IMR-90 (cell line): ENCODE data around the gene NRG4. TPM values are rescaled to one million over a fixed set of nuclear protein-coding genes. Genes with fewer than 3 reads are reported as not detected.
A peak's percentile ranks its signal among the peaks of the same experiment; 100 is the strongest.

Experiments used
- ATAC-seq: fragments of 200-7000 bp; cut with Tn5 transposase; 2 replicates; pipeline ENCODE4 v1.9.1; 2020; ENCODE audit warnings: low read depth, mild to moderate bottlenecking, moderate library complexity
- BruUV-seq: library from RNA; stranded (reverse); fragments of 400-500 nt; replicated peaks from 2 replicates; lab custom pipeline; 2021; lab: Mats Ljungman, UMichigan
- CTCF ChIA-PET: fragments of 300-600 bp; formaldehyde crosslinking; extraction: SDS; loops from one replicate; lab custom pipeline; 2021; ENCODE audit warnings: antibody characterized with exemption; lab: Yijun Ruan, JAX
- POLR2A ChIA-PET: fragments of 300-600 bp; sonication (Branson Sonifier 250); formaldehyde crosslinking; loops from one replicate; lab custom pipeline; 2022; ENCODE audit warnings: antibody characterized with exemption; ENCODE audit not compliant: unreplicated experiment; lab: Charles Lee
- DNase-seq: peaks from one replicate; pipeline ENCODE4 v3.0.0; 2013
- H2AFZ ChIP-seq: replicated peaks from 2 replicates; pipeline ENCODE3; 2013; ENCODE audit warnings: low read length, mild to moderate bottlenecking; ENCODE audit not compliant: poor library complexity
- H2AK5ac ChIP-seq: 2 replicates; pipeline ENCODE4 v1.6.1; 2013; ENCODE audit warnings: low read depth, low read length, inconsistent platforms
- H2AK9ac ChIP-seq: replicated peaks from 2 replicates; pipeline ENCODE3; 2013; ENCODE audit warnings: mild to moderate bottlenecking, low read depth, low read length, moderate library complexity; ENCODE audit not compliant: poor library complexity
- H2BK120ac ChIP-seq: 2 replicates; pipeline ENCODE4 v1.6.1; 2013; ENCODE audit warnings: low read depth, low read length, inconsistent platforms
- H2BK15ac ChIP-seq: 3 replicates; pipeline ENCODE4 v1.6.1; 2013; ENCODE audit warnings: low read depth, low read length, inconsistent platforms
- H2BK20ac ChIP-seq: 2 replicates; pipeline ENCODE4 v1.6.1; 2013; ENCODE audit warnings: low read depth, mild to moderate bottlenecking, inconsistent platforms, low read length, moderate library complexity
- H2BK5ac ChIP-seq: 2 replicates; pipeline ENCODE4 v1.6.1; 2013; ENCODE audit warnings: mild to moderate bottlenecking, low read depth, low read length, inconsistent platforms; ENCODE audit not compliant: poor library complexity, severe bottlenecking
- H3K14ac ChIP-seq: replicated peaks from 2 replicates; pipeline ENCODE4 v1.6.1; 2013; ENCODE audit warnings: low read depth, low read length, inconsistent platforms
- H3K18ac ChIP-seq: 2 replicates; pipeline ENCODE4 v1.6.1; 2013; ENCODE audit warnings: low read depth, low read length, control low read depth
- H3K23ac ChIP-seq: 2 replicates; pipeline ENCODE4 v1.6.1; 2013; ENCODE audit warnings: low read depth, low read length, inconsistent platforms
- H3K27ac ChIP-seq: 2 replicates; pipeline ENCODE4 v1.5.1; 2013; ENCODE audit warnings: mild to moderate bottlenecking, control low read depth, low read length; ENCODE audit not compliant: insufficient read depth
- H3K27me3 ChIP-seq: 2 replicates; pipeline ENCODE4 v1.6.1; 2013; ENCODE audit warnings: low read length; ENCODE audit not compliant: control insufficient read depth, insufficient read depth
- H3K36me3 ChIP-seq: 2 replicates; pipeline ENCODE4 v1.6.1; 2013; ENCODE audit warnings: low read length, mixed read lengths; ENCODE audit not compliant: control insufficient read depth, insufficient read depth
- H3K4ac ChIP-seq: 2 replicates; pipeline ENCODE4 v1.6.1; 2013; ENCODE audit warnings: low read depth, low read length, inconsistent platforms
- H3K4me1 ChIP-seq: 2 replicates; pipeline ENCODE4 v1.6.1; 2013; ENCODE audit warnings: low read length, mixed read lengths; ENCODE audit not compliant: control insufficient read depth, insufficient read depth
- H3K4me2 ChIP-seq: 2 replicates; pipeline ENCODE4 v1.6.1; 2013; ENCODE audit warnings: low read depth, mild to moderate bottlenecking, control low read depth, low read length, moderate library complexity
- H3K4me3 ChIP-seq: 2 replicates; pipeline ENCODE4 v1.5.1; 2013; ENCODE audit warnings: low read depth, mild to moderate bottlenecking, control low read depth, low read length, moderate library complexity; ENCODE audit not compliant: insufficient read depth
- H3K56ac ChIP-seq: 2 replicates; pipeline ENCODE4 v1.6.1; 2013; ENCODE audit warnings: low read length, inconsistent platforms; ENCODE audit not compliant: insufficient read depth; ENCODE audit errors: extremely low read depth
- H3K79me1 ChIP-seq, 2 experiments: 2 replicates each; pipeline ENCODE4 v1.6.1; 2013; ENCODE audit warnings: low read length in 2 of 2, inconsistent platforms in 1 of 2, low read depth in 1 of 2
- H3K9ac ChIP-seq: 2 replicates; pipeline ENCODE4 v1.6.1; 2013; ENCODE audit warnings: low read depth, low read length, control low read depth
- H3K9me1 ChIP-seq: 2 replicates; pipeline ENCODE4 v1.6.1; 2013; ENCODE audit warnings: low read length, inconsistent platforms; ENCODE audit not compliant: insufficient read depth
- H3K9me3 ChIP-seq: 2 replicates; pipeline ENCODE4 v1.6.1; 2013; ENCODE audit warnings: low read length; ENCODE audit not compliant: control insufficient read depth, insufficient read depth
- H4K20me1 ChIP-seq: 2 replicates; pipeline ENCODE4 v1.6.1; 2013; ENCODE audit warnings: low read length, inconsistent platforms; ENCODE audit not compliant: insufficient read depth
- H4K5ac ChIP-seq: 2 replicates; pipeline ENCODE4 v1.6.1; 2013; ENCODE audit warnings: mild to moderate bottlenecking, low read depth, low read length, control low read depth
- H4K8ac ChIP-seq, 2 experiments: 2 replicates each; pipeline ENCODE4 v1.6.1; 2013; ENCODE audit warnings: low read depth in 2 of 2, low read length in 2 of 2, control low read depth in 1 of 2, inconsistent platforms in 1 of 2
- H4K91ac ChIP-seq: 2 replicates; pipeline ENCODE4 v1.6.1; 2013; ENCODE audit warnings: low read depth, low read length, inconsistent platforms; ENCODE audit not compliant: insufficient read depth
- BHLHE40 ChIP-seq: fragments of 150-350 bp; IDR thresholded peaks from 2 replicates; pipeline ENCODE4 v1.6.1; 2016; ENCODE audit warnings: mild to moderate bottlenecking, low read depth, low read length
- CEBPB ChIP-seq: IDR thresholded peaks from 2 replicates; pipeline ENCODE4 v1.6.1; 2012; ENCODE audit warnings: low read depth, low read length, improper control_type of control experiment
- FOS ChIP-seq: fragments of 150-350 bp; IDR thresholded peaks from 2 replicates; pipeline ENCODE4 v1.6.1; 2016; ENCODE audit warnings: low read depth, low read length
- MAFK ChIP-seq: IDR thresholded peaks from 2 replicates; pipeline ENCODE4 v1.6.1; 2012; ENCODE audit warnings: low read depth, low read length, improper control_type of control experiment
- MAZ ChIP-seq: IDR thresholded peaks from 2 replicates; pipeline ENCODE4 v1.6.1; 2012; ENCODE audit warnings: low read depth, mild to moderate bottlenecking, low read length, improper control_type of control experiment, moderate library complexity, borderline replicate concordance
- MXI1 ChIP-seq: IDR thresholded peaks from 2 replicates; pipeline ENCODE4 v1.6.1; 2012; ENCODE audit warnings: low read depth, mild to moderate bottlenecking, low read length, moderate library complexity, borderline replicate concordance
- NFE2L2 ChIP-seq: fragments of 150-350 bp; IDR thresholded peaks from 2 replicates; pipeline ENCODE4 v1.6.1; 2016; ENCODE audit warnings: low read depth, mild to moderate bottlenecking, low read length
- POLR2A ChIP-seq: IDR thresholded peaks from 2 replicates; pipeline ENCODE4 v1.6.1; 2012; ENCODE audit warnings: mild to moderate bottlenecking, low read depth, low read length
- RAD21 ChIP-seq: IDR thresholded peaks from 2 replicates; pipeline ENCODE4 v1.6.1; 2012; ENCODE audit warnings: low read length, improper control_type of control experiment
- RCOR1 ChIP-seq: IDR thresholded peaks from 2 replicates; pipeline ENCODE4 v1.6.1; 2012; ENCODE audit warnings: mild to moderate bottlenecking, low read length, improper control_type of control experiment; ENCODE audit not compliant: insufficient replicate concordance
- RFX5 ChIP-seq: IDR thresholded peaks from 2 replicates; pipeline ENCODE4 v1.8.0; 2012; ENCODE audit warnings: low read depth, mild to moderate bottlenecking, low read length, moderate library complexity
- SMC3 ChIP-seq: fragments of 150-350 bp; IDR thresholded peaks from 2 replicates; pipeline ENCODE4 v1.6.1; 2016; ENCODE audit warnings: low read depth, mild to moderate bottlenecking, antibody characterized with exemption, low read length, moderate library complexity
- WGBS, 2 experiments: methylation state at CpG; one replicate each; pipeline versions ENCODE4 v1.1.5 to v1.1.7; 2013; ENCODE audit warnings: missing lambda C conversion rate in 2 of 2; ENCODE audit not compliant: insufficient read length in 1 of 2; ENCODE audit errors: extremely low coverage in 2 of 2; 5-methylcytosine and 5-hydroxymethylcytosine counted together
- dilution Hi-C: fragments of 300-500 bp; cut with HindIII; formaldehyde crosslinking; loops from one replicate; pipeline ENCODE4 v1.14.3; 2018; ENCODE audit warnings: low sequenced_read_pairs; ENCODE audit not compliant: unreplicated experiment
- in situ Hi-C: fragments of 300-500 bp; cut with MboI; formaldehyde crosslinking; loops from 3 replicates; pipeline ENCODE4 v1.14.3; 2019; ENCODE audit warnings: low sequenced_read_pairs, inconsistent platforms, mixed read lengths
- intact Hi-C: fragments of 100-400 bp; cut with micrococcal nuclease; formaldehyde crosslinking; loops from 2 replicates; pipeline ENCODE4 v1.10.0; 2022
- polyA plus RNA-seq, 3 experiments: library from polyadenylated mRNA; depleted of rRNA; stranded (reverse); fragments of >200 nt; gene quantifications; 2 replicates each; pipeline ENCODE4 v1.2.3, GENCODE V29; 2012; ENCODE audit warnings: low replicate concordance in 1 of 3
- total RNA-seq: library from RNA; depleted of rRNA; stranded (reverse); fragments of >200 nt; gene quantifications from 2 replicates; pipeline ENCODE4 v1.2.3, GENCODE V29; 2012
- TF ChIP-seq, protein P1 (sequence below): fragments of 150-350 bp; IDR thresholded peaks from 2 replicates; pipeline ENCODE4 v1.6.1; 2016; ENCODE audit warnings: low read depth, mild to moderate bottlenecking, low read length, moderate library complexity, borderline replicate concordance
- TF ChIP-seq, protein P2 (sequence below): conservative IDR thresholded peaks from 2 replicates; pipeline ENCODE4 v1.5.1; 2012; ENCODE audit warnings: mild to moderate bottlenecking, low read depth, low read length, improper control_type of control experiment

Gene NRG4
- total and polyA plus RNA-seq, 2 of the 4 experiments (the other 2 are of a cell fraction), result not detected

DNA sequence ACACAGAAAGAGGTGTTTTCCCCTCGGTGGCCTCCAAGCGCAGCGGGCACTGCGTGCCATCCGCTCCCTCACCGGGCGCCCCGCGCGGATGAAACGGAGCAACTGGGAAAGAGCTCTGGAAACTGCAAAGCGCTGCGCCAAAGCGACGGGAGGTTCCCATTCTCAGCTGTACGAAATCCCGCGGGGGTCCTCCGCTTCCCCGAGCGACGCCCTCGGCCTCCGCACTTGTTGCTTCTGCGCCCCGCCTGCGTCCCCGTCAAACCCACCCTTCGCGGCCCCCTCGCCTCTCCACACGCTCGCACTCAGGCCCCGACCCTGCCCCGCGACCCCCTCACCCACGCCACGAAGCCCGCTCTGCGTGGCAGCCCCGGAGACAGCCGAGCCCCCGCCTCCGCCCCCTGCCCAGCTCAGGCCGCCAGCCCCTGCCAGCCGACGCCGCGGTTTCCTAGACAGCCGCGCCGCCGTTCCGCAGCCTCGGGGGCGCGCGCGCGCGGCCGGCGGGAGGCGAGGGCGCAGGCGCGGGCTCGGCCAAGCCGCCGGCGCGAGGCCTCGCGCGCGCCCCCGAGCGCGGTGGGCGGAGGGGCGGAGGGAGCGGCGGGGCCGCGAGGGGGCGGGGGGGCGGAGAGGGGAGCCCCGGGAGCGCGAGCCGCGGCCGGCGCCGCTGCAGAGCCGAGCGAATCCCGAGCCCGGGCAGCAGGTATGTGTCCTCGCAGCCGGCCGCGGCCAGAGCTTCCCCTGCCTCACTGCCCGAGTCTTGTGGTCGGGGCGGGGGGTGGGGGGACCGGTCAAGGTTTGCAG is 47.3 kb upstream of the NRG4 start, which contains the start of gene TMEM266:
TSS of gene TMEM266 (plus strand) at position 666 of the 798 bp plus-strand sequence. CDS start 74,279 bp downstream, outside the sequence.
- peak within 1 kb of the TSS; percentile 55 for H3K4me3 ChIP-seq

More for the DNA sequence above, 47.3 kb upstream of the NRG4 start, which contains the start of gene TMEM266:
- H3K4me1 ChIP-seq, result peaks cover 1% of the 10 kb centered on the region; the same call in 1 of the 2 replicates
- H2AFZ ChIP-seq, result peak within 1 kb of the TSS; percentile 89
- no peak within 1 kb of the TSS for H3K18ac ChIP-seq
- H4K8ac ChIP-seq, result no peak within 1 kb of the TSS
- H3K27ac ChIP-seq, result no peak within 1 kb of the TSS
- H4K91ac ChIP-seq, result no peak within 1 kb of the TSS
- TF ChIP-seq, protein P1, sequence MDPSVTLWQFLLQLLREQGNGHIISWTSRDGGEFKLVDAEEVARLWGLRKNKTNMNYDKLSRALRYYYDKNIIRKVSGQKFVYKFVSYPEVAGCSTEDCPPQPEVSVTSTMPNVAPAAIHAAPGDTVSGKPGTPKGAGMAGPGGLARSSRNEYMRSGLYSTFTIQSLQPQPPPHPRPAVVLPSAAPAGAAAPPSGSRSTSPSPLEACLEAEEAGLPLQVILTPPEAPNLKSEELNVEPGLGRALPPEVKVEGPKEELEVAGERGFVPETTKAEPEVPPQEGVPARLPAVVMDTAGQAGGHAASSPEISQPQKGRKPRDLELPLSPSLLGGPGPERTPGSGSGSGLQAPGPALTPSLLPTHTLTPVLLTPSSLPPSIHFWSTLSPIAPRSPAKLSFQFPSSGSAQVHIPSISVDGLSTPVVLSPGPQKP, result no peak
- TF ChIP-seq NFE2L2 (no peak), MAZ (no peak; the same call in 1 of the 2 replicates), BHLHE40 (no peak), POLR2A (no peak), FOS (no peak), RCOR1 (no peak), SMC3 (no peak), MXI1 (no peak), MAFK (no peak), CEBPB (no peak), RFX5 (no peak), RAD21 (no peak)
- TF ChIP-seq, protein P2, sequence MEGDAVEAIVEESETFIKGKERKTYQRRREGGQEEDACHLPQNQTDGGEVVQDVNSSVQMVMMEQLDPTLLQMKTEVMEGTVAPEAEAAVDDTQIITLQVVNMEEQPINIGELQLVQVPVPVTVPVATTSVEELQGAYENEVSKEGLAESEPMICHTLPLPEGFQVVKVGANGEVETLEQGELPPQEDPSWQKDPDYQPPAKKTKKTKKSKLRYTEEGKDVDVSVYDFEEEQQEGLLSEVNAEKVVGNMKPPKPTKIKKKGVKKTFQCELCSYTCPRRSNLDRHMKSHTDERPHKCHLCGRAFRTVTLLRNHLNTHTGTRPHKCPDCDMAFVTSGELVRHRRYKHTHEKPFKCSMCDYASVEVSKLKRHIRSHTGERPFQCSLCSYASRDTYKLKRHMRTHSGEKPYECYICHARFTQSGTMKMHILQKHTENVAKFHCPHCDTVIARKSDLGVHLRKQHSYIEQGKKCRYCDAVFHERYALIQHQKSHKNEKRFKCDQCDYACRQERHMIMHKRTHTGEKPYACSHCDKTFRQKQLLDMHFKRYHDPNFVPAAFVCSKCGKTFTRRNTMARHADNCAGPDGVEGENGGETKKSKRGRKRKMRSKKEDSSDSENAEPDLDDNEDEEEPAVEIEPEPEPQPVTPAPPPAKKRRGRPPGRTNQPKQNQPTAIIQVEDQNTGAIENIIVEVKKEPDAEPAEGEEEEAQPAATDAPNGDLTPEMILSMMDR, result no peak
- no peak within 1 kb of the TSS for H2BK20ac ChIP-seq
- intact Hi-C loops (loop anchor here (5.0 kb wide), 1 partner anchor 808 kb away; no protein-coding TSS in a partner anchor), in situ Hi-C loops (no loop called here), dilution Hi-C loops (no loop called here)
- ChIA-PET POLR2A (no interaction called here), CTCF (interaction anchor here (3.5 kb wide), 1 partner anchor 80 kb away, joined by 29 read pairs; no protein-coding TSS in a partner anchor)
- peaks cover 64% of the 10 kb centered on the region for H3K27me3 ChIP-seq
- no peak within 1 kb of the TSS for H3K4ac ChIP-seq
- peak; percentile 73 for ATAC-seq
- H3K36me3 ChIP-seq, result no peaks in the 10 kb centered on the region
- H3K79me1 ChIP-seq, result no peaks in the 10 kb centered on the region
- peak within 1 kb of the TSS; percentile 93 for H3K4me2 ChIP-seq
- H2AK5ac ChIP-seq, result no peak within 1 kb of the TSS
- no peaks in the 10 kb centered on the region for H4K20me1 ChIP-seq
- H3K14ac ChIP-seq, result no peak within 1 kb of the TSS
- H3K23ac ChIP-seq, result 0 out of 2 replicates have a peak within 1 kb of the TSS, but pooled peaks have one; percentile 10
- H3K9me1 ChIP-seq, result no peaks in the 10 kb centered on the region
- WGBS, 2 experiments, result 0% methylated on average over 25 of the region's 107 CpGs; no CpG with 5 or more reads in 1 of the 2 experiments
- H3K56ac ChIP-seq, result no peak within 1 kb of the TSS
- H3K9me3 ChIP-seq, result no peaks in the 10 kb centered on the region
- H2BK5ac ChIP-seq, result no peak within 1 kb of the TSS
- no peak within 1 kb of the TSS for H2BK15ac ChIP-seq
- no peak within 1 kb of the TSS for H2BK120ac ChIP-seq
- BruUV-seq, result no TSS peak
- no peak within 1 kb of the TSS for H3K9ac ChIP-seq
- DNase-seq, result peak; percentile 5
- H2AK9ac ChIP-seq, result peak within 1 kb of the TSS; percentile 48
- H4K5ac ChIP-seq, result no peak within 1 kb of the TSS
